Right lobe of liver (tissue), 6 donors: Measurements from ENCODE around the gene ARRB1. TPM values are rescaled to one million over a fixed set of nuclear protein-coding genes. Genes with fewer than 3 reads are reported as not detected.
A peak's percentile ranks its signal among the peaks of the same experiment; 100 is the strongest.

Source experiments
- ATAC-seq, 4 donors: fragments of 200-7000 bp; cut with Tn5 transposase; one replicate each; pipeline ENCODE4 v1.9.1; 2020; ENCODE audit warnings: mild to moderate bottlenecking in 4 of 4, moderate library complexity in 4 of 4
- DNase-seq, 3 donors: peaks; one replicate each; pipeline ENCODE4 v3.0.0-alpha.2; 2020
- H3K27ac ChIP-seq, 3 donors: fragments of 200-600 bp; one replicate each; pipeline ENCODE4 v1.8.0; 2022
- H3K27me3 ChIP-seq, 2 donors: fragments of 200-600 bp; one replicate each; pipeline ENCODE4 v1.8.0; 2022
- H3K36me3 ChIP-seq, 4 donors: fragments of 200-600 bp; sonication (generic) in 1 of 4; one replicate each; pipeline versions ENCODE4 v1.5.1 to v1.8.0; 2017 to 2022; ENCODE audit warnings: control low read depth in 1 of 4
- H3K4me1 ChIP-seq, 4 donors: fragments of 200-600 bp; sonication (generic) in 1 of 4; one replicate each; pipeline versions ENCODE4 v1.5.1 to v1.8.0; 2017 to 2022; ENCODE audit warnings: control low read depth in 1 of 4
- H3K4me3 ChIP-seq, 3 donors: fragments of 200-600 bp; one replicate each; pipeline ENCODE4 v1.8.0; 2022
- H3K9me3 ChIP-seq, 4 donors: fragments of 200-600 bp; sonication (generic) in 1 of 4; one replicate each; pipeline versions ENCODE4 v1.5.1 to v1.8.0; 2017 to 2022; ENCODE audit warnings: control low read depth in 1 of 4
- POLR2A ChIP-seq: fragments of 450-650 bp; IDR thresholded peaks from one replicate; pipeline ENCODE4 v1.6.1; 2017; ENCODE audit warnings: antibody characterized with exemption, mild to moderate bottlenecking
- WGBS: methylation state at CpG from one replicate; pipeline ENCODE4 v1.1.6; 2018; ENCODE audit warnings: low coverage, low lambda C conversion rate; ENCODE audit not compliant: insufficient coverage; ENCODE audit errors: missing lambda C conversion rate; 5-methylcytosine and 5-hydroxymethylcytosine counted together
- intact Hi-C, 2 donors: fragments of 100-400 bp; cut with DNase I; formaldehyde crosslinking; loops; one replicate each; pipeline versions ENCODE4 v1.11.2 to v1.14.1; 2022
- total RNA-seq, 6 experiments: library from RNA; depleted of rRNA in 2 of 6; stranded (reverse); fragments of >200 nt in 2 of 6; fragmentation: NEBNext Ultra II Directional in 3 of 6; extraction: Animal tissue kit (Norgen Biotek cat#: 25700) in 3 of 6; gene quantifications; one replicate each; pipeline versions ENCODE4 v1.1.0 to v1.2.4, GENCODE V29; 2016 to 2023
- TF ChIP-seq, protein P1 (sequence below), 4 donors: fragments of 200-600 bp in 3 of 4; fragments of 450-650 bp in 1 of 4; IDR thresholded peaks; one replicate each; pipeline versions ENCODE4 v1.5.1 to v1.8.0; 2016 to 2022; ENCODE audit warnings: antibody characterized with exemption in 4 of 4, mild to moderate bottlenecking in 2 of 4
- donor health status: DM: no; HTN: yes; CAD: no.
- donor health status: DM: no; HTN: no; CAD: no.
- donor health status: DM: no; HTN: no; CAD: no.
- donor health status: DM: no; HTN: yes; CAD: no.
- donor health status: DM: no; HTN: yes; CAD: no.

The ARRB1 gene
- total RNA-seq, 6 experiments from 2014 or later = 8.6 to 26.4 (median 24.5) TPM

DNA sequence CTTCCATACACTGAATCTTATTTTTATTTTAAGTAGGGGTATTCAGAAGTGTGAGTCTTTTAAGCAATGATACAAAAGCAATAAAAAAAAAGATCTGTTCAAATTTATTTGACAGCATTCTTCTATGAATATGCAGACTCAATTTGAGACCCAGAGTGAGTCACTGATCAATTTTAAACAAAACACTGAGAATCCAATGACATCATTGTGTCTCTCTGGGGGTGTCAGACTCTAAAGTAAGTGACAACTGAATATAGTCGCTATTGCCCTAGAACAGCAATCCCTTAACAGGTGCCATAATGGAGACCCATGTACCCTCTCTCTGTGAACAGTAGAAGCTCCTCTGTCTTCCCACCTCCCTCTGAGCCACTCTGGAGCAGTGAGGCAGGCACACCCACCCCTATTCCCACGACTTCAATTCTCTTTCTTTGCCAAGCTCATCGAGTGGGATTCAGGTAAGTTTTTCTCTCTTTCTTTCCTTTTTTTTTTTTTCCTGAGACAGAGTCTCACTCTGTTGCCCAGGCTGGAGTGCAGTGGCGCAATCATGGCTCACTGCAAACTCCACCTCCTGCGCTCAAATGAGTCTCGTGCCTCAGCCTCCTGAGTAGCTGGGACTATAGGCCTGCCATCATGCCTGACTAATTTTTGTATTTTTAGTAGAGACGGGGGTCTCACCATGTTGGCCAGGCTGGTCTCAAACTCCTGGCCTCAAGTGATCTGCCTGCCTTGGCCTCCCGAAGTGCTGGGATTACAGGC lies 42.8 kb upstream of the ARRB1 start:
- ATAC-seq = no peak
- 73% methylated on average over 5 of the region's 8 CpGs for WGBS
- intact Hi-C loops = loop anchor here in 1 of 2 donors (5.0 kb wide), 1 partner anchor 138 kb away; no protein-coding TSS in a partner anchor

DNA sequence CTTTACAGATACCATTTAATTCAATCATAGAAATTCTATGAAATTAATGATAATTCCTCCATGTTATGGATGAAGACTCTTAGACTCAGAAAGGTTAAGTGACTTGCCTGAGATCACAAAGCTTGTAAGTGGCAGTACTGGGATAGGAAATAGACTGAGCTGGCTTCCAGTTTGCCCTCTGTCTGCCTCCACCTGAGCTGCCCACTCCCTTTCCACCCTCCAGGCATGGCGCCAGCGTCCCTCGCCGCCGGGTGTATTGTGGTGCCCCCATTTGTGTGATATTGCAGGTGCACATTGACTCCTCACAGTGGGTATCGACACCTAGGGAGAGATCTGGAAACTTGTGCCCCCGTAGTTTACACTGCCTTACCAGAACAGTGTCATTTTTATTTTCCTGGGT lies 38.5 kb upstream of the ARRB1 start:
- Histone ChIP-seq H3K9me3 (no peaks in the 10 kb centered on the region), H3K36me3 (no peaks in the 10 kb centered on the region), H3K4me3 (no peak overlapping the region), H3K4me1 (peaks cover 0 to 4% (median 0%) of the 10 kb centered on the region in 4 donors), H3K27me3 (no peaks in the 10 kb centered on the region), H3K27ac (no peak overlapping the region)
- intact Hi-C loops = loop anchor here (5.0 to 10.0 kb wide), 3 partner anchors 55 to 142 kb away; no protein-coding TSS in a partner anchor
- DNase-seq (no peak), ATAC-seq (no peak)
- TF ChIP-seq, protein P1, sequence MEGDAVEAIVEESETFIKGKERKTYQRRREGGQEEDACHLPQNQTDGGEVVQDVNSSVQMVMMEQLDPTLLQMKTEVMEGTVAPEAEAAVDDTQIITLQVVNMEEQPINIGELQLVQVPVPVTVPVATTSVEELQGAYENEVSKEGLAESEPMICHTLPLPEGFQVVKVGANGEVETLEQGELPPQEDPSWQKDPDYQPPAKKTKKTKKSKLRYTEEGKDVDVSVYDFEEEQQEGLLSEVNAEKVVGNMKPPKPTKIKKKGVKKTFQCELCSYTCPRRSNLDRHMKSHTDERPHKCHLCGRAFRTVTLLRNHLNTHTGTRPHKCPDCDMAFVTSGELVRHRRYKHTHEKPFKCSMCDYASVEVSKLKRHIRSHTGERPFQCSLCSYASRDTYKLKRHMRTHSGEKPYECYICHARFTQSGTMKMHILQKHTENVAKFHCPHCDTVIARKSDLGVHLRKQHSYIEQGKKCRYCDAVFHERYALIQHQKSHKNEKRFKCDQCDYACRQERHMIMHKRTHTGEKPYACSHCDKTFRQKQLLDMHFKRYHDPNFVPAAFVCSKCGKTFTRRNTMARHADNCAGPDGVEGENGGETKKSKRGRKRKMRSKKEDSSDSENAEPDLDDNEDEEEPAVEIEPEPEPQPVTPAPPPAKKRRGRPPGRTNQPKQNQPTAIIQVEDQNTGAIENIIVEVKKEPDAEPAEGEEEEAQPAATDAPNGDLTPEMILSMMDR (IDR thresholded peaks at IDR 0.05) = no peak
- no peak for TF ChIP-seq POLR2A
- WGBS = 68% methylated on average over 7 of the region's 7 CpGs

More for the DNA sequence above, 42.8 kb upstream of the ARRB1 start:
- no peak overlapping the region for H3K4me3 ChIP-seq
- no peaks in the 10 kb centered on the region for H3K36me3 ChIP-seq
- H3K9me3 ChIP-seq = no peaks in the 10 kb centered on the region
- H3K27ac ChIP-seq = no peak overlapping the region
- no peak for TF ChIP-seq POLR2A
- TF ChIP-seq, protein P1 (IDR thresholded peaks at IDR 0.05) = no peak
- H3K4me1 ChIP-seq = no peaks in the 10 kb centered on the region
- DNase-seq = no peak
- no peaks in the 10 kb centered on the region for H3K27me3 ChIP-seq

DNA sequence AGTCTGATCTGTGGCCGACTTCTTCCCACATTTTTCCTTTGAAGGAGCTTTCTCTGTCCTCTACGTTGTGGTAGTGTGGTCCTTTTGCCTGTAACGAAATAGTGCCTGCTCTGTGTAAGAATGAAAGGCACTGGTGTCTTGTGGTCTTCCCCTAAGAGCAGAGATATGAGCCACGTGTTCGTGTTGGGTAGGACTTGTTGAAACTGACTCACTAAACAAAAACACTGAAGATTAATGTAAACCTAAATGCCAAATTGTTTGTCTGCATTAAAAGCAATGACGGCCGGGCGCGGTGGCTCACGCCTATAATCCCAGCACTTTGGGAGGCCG lies 37.8 kb upstream of the ARRB1 start:
- peaks cover 0 to 4% (median 0%) of the 10 kb centered on the region in 4 donors for H3K4me1 ChIP-seq
- H3K27me3 ChIP-seq = no peaks in the 10 kb centered on the region
- ATAC-seq (no peak), DNase-seq (no peak)
- no peaks in the 10 kb centered on the region for H3K9me3 ChIP-seq
- no peak for TF ChIP-seq POLR2A
- TF ChIP-seq, protein P1 (IDR thresholded peaks at IDR 0.05) = no peak
- H3K36me3 ChIP-seq = no peaks in the 10 kb centered on the region
- H3K27ac ChIP-seq = no peak overlapping the region
- 76% methylated on average over 10 of the region's 11 CpGs for WGBS
- intact Hi-C loops = loop anchor here (10.0 kb wide), 2 partner anchors 54 to 64 kb away; no protein-coding TSS in a partner anchor
- H3K4me3 ChIP-seq = no peak overlapping the region

DNA sequence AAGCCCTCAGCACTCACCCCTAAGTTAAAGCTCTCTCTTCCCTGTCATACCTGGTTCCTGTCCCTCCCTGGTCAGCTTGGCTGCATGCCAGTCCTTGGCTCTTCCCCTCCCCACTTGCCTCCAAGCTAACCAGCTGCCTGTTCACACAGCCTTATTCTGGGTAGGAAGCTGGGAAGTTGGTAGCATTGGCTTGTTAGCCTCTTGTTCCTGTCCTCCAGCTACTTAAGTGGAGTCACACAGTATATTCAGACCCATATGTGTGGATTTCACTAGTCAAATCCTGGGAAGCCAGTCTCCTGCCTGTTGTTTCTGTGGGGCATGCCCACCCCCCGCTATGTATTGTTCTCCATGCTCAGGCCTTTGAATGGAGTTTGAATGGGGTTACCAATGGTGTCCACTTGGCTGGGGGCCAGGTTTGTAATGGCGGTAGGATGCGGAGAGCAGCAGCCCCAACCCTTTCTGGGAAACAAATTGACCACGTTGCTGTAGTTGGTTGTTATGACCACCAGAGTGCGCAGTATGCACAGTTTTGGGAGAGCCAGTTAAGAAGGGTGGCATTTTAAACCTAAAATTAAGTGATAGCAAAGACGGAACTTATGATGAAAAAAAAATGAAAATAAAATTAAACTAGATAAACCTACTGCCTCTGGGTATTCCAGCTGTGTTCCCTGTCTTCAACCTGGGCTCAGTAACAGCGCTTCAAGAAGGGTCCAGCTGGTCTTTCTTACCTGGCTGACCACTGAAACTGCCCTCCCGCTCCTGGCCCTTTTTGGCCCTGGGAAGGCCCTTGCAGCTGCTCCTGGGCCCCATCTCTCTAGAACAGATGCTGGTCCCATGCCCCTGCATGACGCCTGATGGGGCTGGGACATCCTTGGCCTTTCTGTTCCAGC lies 37.2 kb upstream of the ARRB1 start:
- WGBS = 24% methylated on average over 9 of the region's 9 CpGs
- Histone ChIP-seq H3K9me3 (no peaks in the 10 kb centered on the region), H3K27me3 (no peaks in the 10 kb centered on the region), H3K4me1 (peaks cover 0 to 4% (median 0%) of the 10 kb centered on the region in 4 donors), H3K4me3 (no peak overlapping the region), H3K27ac (no peak overlapping the region), H3K36me3 (no peaks in the 10 kb centered on the region)
- DNase-seq = peak; percentile 59 to 63 (median 61)
- intact Hi-C loops = loop anchor here (10.0 kb wide), 2 partner anchors 54 to 64 kb away; no protein-coding TSS in a partner anchor
- TF ChIP-seq, protein P1 (IDR thresholded peaks at IDR 0.05) = peak; percentile 79 to 82 (median 80)
- no peak for TF ChIP-seq POLR2A
- peak; percentile 81 to 84 (median 84) for ATAC-seq
